GM13977 (cell line): Measurements from ENCODE around the gene ID4.

Experiments used
- DNase-seq: peaks from one replicate; pipeline ENCODE4 v3.0.0; 2012; ENCODE audit warnings: low spot score
- in situ Hi-C: fragments of 300-500 bp; cut with MboI; formaldehyde crosslinking; loops from one replicate; pipeline ENCODE4 v1.12.0; 2022; ENCODE audit warnings: low sequenced_read_pairs, low pct_unique_long_range_greater_than_20kb, mixed read lengths, inconsistent platforms; ENCODE audit not compliant: unreplicated experiment
- TF ChIP-seq, protein P1 (sequence below): IDR thresholded peaks from 2 replicates; pipeline ENCODE4 v1.5.1; 2012; ENCODE audit warnings: mild to moderate bottlenecking, control low read depth; ENCODE audit not compliant: insufficient read depth; ENCODE audit errors: extremely low read depth, missing control alignments

ID4 gene

DNA sequence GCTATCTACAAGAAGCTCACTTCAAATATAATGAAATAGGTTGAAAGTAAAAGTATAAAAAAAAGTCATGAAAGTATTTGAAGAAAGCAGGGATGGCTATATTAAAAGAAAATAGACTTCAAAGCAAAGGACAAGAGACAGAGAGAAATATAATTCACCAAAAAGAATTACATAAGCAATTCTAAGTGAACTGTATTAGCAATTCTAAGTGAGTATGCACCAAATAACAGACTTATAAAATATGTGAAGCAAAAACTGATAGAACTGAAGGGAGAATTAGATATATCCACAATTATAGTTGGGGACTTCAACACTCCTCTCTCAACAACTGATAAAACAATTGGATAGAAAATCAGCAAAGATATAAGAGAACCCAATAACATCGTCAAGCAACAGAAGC lies 38.8 kb upstream of the ID4 start:
- DNase-seq, result no peak
- TF ChIP-seq, protein P1, sequence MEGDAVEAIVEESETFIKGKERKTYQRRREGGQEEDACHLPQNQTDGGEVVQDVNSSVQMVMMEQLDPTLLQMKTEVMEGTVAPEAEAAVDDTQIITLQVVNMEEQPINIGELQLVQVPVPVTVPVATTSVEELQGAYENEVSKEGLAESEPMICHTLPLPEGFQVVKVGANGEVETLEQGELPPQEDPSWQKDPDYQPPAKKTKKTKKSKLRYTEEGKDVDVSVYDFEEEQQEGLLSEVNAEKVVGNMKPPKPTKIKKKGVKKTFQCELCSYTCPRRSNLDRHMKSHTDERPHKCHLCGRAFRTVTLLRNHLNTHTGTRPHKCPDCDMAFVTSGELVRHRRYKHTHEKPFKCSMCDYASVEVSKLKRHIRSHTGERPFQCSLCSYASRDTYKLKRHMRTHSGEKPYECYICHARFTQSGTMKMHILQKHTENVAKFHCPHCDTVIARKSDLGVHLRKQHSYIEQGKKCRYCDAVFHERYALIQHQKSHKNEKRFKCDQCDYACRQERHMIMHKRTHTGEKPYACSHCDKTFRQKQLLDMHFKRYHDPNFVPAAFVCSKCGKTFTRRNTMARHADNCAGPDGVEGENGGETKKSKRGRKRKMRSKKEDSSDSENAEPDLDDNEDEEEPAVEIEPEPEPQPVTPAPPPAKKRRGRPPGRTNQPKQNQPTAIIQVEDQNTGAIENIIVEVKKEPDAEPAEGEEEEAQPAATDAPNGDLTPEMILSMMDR, result no peak
- in situ Hi-C loops, result no loop called here

DNA sequence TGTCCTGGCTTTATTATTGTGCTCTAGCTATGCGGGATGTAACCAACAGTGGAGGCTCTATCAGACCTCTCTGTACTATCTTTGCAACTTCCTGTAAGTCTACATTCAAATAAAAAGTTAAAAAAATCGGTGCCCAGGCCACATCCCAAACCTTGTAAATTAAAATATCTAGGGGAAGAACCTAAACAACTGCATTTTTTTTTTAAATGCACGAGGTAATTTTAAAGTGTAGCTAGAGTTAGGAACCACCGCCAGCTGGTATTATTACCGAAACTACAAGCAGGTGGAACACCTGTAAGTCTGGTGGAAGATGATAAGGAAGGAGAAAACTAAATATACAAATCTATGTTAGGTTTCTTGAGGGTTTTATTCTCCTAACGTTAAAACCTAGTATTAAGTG lies 34.5 kb upstream of the ID4 start:
- TF ChIP-seq, protein P1, result no peak
- no peak for DNase-seq
- in situ Hi-C loops, result no loop called here

DNA sequence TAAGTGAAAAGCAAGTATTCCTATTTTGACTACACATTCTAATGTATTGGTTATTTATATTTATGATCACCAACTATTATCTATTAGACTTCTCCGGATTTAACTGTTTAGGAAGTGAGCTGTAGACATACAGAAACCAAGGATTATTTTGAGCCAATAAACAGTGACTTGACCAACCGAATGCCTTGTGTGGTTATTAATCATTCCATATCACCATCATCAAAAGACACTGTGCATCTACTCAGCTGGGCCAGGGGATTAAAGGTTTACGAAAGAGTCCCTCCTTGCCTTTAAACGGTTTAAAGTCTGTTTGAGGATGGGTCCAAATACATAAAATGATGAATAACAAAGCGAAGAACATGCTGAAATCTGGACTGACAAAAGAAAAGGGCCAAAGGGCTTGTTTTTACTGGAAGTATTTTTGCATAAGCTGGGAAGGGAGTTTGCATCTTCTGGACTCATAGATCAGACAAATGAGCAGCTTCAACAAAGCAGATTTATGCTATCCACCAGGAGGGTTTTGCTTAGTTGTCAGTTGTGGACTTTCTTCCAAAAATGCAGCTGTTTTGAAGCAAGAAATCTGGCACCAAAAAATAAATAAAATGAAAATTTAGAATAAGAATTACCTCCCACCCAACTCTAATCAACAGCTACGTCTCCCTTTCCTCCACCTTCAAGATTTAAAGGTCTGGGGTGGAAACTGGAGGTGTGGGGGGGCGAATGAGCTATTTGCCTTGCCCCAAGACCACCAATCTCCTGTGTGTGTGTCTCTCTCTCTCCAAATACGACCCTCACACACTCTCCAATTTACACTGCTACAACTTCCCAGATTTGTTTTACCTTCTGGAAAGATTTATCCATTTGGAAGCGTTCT lies 33.6 kb upstream of the ID4 start:
- in situ Hi-C loops, result no loop called here
- TF ChIP-seq, protein P1, result no peak
- no peak for DNase-seq

DNA sequence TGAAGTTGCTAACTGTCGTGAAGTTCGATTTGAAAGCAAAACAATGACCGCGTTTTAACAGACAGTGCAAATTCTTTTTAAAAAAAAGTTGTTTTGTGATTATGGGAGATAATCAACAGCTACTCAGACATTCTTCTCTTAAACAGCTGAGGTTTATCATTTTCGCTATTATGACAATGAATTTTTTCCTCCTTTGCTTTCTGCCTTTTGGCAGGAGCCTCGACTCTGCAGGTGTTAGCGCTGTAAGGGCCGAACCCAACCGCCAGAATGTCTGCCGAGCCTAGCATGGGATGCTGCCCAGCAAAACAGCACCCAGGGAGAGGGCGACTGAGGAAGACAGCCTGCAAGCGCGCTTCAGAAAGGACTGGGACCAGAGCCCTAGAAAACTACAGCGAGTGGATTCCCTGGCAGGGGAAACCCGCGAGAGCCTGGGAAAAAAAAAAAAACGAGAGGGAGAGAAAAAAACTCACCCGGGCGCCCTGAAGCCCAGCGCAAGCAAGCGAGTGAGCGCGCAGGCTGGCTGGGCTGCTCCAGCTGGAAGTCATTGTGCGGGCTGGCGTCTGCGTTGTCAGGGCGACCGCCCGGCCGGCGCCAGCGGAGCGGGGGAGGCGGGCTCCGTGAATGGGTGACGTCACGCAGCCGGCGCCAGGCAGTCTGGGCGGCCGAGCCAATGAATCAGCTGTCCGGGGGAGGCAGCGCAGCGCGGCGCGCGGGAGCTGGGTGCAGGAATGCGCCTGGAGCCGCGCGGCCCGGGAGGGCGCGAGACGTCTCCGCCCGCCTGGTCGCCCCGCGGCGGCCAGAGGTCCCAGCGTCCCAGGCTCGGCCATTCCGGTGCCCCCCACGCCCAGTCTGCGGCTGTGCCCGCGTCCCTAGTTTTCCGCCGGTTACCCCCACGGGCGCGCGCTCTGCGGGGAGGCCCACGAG lies 32.7 kb upstream of the ID4 start:
- peak; percentile 74 for DNase-seq
- TF ChIP-seq, protein P1, result no peak
- in situ Hi-C loops, result no loop called here

DNA sequence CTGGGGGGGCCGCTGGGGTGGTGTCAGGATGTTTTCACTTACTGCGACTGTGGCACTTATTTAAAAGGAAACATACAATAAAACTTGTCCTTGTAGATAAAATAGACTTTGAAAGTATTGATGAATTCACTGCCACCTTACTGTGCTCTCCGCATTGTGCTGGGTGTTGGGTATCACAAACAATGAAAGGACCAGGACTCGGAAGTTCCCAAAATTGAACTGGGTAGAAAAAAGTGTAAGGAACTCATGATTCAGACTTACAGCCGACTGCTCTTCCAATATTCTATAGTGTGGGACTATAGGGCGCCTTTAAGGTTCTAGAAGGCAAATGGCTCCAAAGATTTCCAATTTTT lies 32.1 kb upstream of the ID4 start:
- no peak for DNase-seq
- TF ChIP-seq, protein P1, result no peak
- in situ Hi-C loops, result no loop called here

DNA sequence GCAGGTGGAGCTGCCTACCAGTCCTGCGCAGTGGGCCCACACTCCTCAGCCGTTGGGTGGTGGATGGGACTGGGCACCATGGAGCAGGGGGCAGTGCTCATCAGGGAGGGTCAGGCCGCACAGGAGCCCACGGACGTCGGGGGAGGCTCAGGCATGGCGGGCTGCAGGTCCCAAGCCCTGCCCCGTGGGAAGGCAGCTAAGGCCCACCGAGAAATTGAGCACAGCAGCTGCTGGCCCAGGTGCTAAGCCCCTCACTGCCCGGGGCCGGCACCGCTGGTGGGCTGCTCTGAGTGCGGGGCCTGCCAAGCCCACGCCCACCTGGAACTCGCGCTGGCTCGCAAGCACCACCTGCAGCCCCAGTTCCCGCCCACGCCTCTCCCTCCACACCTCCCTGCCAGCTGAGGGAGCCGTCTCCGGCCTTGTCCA lies 30.2 kb upstream of the ID4 start:
- in situ Hi-C loops, result no loop called here
- no peak for DNase-seq
- TF ChIP-seq, protein P1, result no peak
